Smooth muscle cell (in vitro differentiated cells): ENCODE results near the gene SYS1. TPM values are rescaled to one million over a fixed set of nuclear protein-coding genes. Genes with fewer than 3 reads are reported as not detected.

Source experiments
- DNase-seq: peaks from one replicate; lab custom pipeline; 2025; ENCODE audit not compliant: unreplicated experiment; lab: John Stamatoyannopoulos, UW
- H2AFZ ChIP-seq: fragments of 200-600 bp; sonication (generic); 2 replicates; pipeline ENCODE4 v1.6.0; 2016; ENCODE audit warnings: antibody characterized with exemption, low read depth, mild to moderate bottlenecking
- H3F3A ChIP-seq: fragments of 200-600 bp; sonication (generic); 2 replicates; pipeline ENCODE4 v1.6.0; 2017; ENCODE audit warnings: antibody characterized with exemption, low read depth
- H3K27ac ChIP-seq: fragments of 200-600 bp; sonication (generic); 2 replicates; pipeline ENCODE4 v1.5.1; 2016; ENCODE audit warnings: low read depth, mild to moderate bottlenecking
- H3K27me3 ChIP-seq: fragments of 200-600 bp; sonication (generic); 2 replicates; pipeline ENCODE4 v1.6.1; 2016; ENCODE audit warnings: low read depth, mild to moderate bottlenecking
- H3K36me3 ChIP-seq: fragments of 200-600 bp; sonication (generic); 2 replicates; pipeline ENCODE4 v1.5.1; 2016; ENCODE audit warnings: low read depth
- H3K4me1 ChIP-seq: fragments of 200-600 bp; sonication (generic); 2 replicates; pipeline ENCODE4 v1.5.1; 2016; ENCODE audit warnings: low read depth
- H3K4me2 ChIP-seq: fragments of 200-600 bp; sonication (generic); 2 replicates; pipeline ENCODE4 v1.6.0; 2016; ENCODE audit warnings: mild to moderate bottlenecking
- H3K4me3 ChIP-seq: fragments of 200-600 bp; sonication (generic); 2 replicates; pipeline ENCODE4 v1.5.1; 2016; ENCODE audit warnings: mild to moderate bottlenecking
- H3K79me2 ChIP-seq: fragments of 200-600 bp; sonication (generic); 2 replicates; pipeline ENCODE4 v1.6.0; 2016; ENCODE audit warnings: low read depth, mild to moderate bottlenecking
- H3K9ac ChIP-seq: fragments of 200-600 bp; sonication (generic); 2 replicates; pipeline ENCODE4 v1.6.0; 2016; ENCODE audit warnings: low read depth
- H3K9me3 ChIP-seq: fragments of 200-600 bp; sonication (generic); replicated peaks from 2 replicates; pipeline ENCODE4 v1.5.1; 2016; ENCODE audit warnings: low read depth
- H4K20me1 ChIP-seq: fragments of 200-600 bp; sonication (generic); 2 replicates; pipeline ENCODE4 v1.6.0; 2016; ENCODE audit warnings: low read depth
- CTCF ChIP-seq: fragments of 200-600 bp; sonication (generic); IDR thresholded peaks from 2 replicates; pipeline ENCODE4 v1.5.1; 2017; ENCODE audit warnings: borderline replicate concordance, mild to moderate bottlenecking, antibody characterized with exemption; ENCODE audit not compliant: insufficient read depth, poor library complexity, severe bottlenecking
- WGBS: methylation state at CpG from one replicate; pipeline ENCODE4 v1.1.7; 2016; ENCODE audit warnings: low lambda C conversion rate; 5-methylcytosine and 5-hydroxymethylcytosine counted together
- polyA plus RNA-seq: library from polyadenylated mRNA; unstranded; fragments of >200 nt; fragmentation: Nextera tagmentation; extraction: Ambion mirVana; gene quantifications from 2 replicates; pipeline ENCODE4 v1.2.1, GENCODE V29; 2016
- total RNA-seq: library from RNA; depleted of rRNA; stranded (reverse); fragments of >200 nt; gene quantifications from 2 replicates; pipeline ENCODE4 v1.2.3, GENCODE V29; 2014

SYS1 gene
- total and polyA plus RNA-seq, 2 experiments from 2014 or later: 14.5 to 17.0 TPM

- no peak for TF ChIP-seq CTCF
- Histone ChIP-seq H3K9ac (no peak overlapping the region), H3K4me2 (no peak overlapping the region), H3K79me2 (peaks cover 7% of the 10 kb centered on the region), H3K4me3 (no peak overlapping the region), H3K4me1 (peaks cover 26% of the 10 kb centered on the region), H4K20me1 (no peaks in the 10 kb centered on the region), H2AFZ (no peak overlapping the region), H3K27ac (no peak overlapping the region), H3K9me3 (no peaks in the 10 kb centered on the region), H3K27me3 (no peaks in the 10 kb centered on the region), H3K36me3 (no peaks in the 10 kb centered on the region), H3F3A (peaks cover 8% of the 10 kb centered on the region)
- DNase-seq: no peak
- WGBS: 94% methylated on average over 6 of the region's 6 CpGs
Measured at GRCh38 chr20:45361793-45362192, 1.2 kb upstream of the SYS1 start.

GRCh38 chr20:45363611-45364492, 896 bp downstream of the SYS1 start:
- Histone ChIP-seq H3K27me3 (no peaks in the 10 kb centered on the region), H3F3A (peaks cover 3% of the 10 kb centered on the region), H3K27ac (peak overlapping the region; percentile 94), H2AFZ (no peak overlapping the region), H3K4me1 (peaks cover 19% of the 10 kb centered on the region), H3K4me3 (peak overlapping the region; percentile 83), H3K36me3 (no peaks in the 10 kb centered on the region), H3K79me2 (peaks cover 7% of the 10 kb centered on the region), H3K9me3 (no peaks in the 10 kb centered on the region), H3K4me2 (peak overlapping the region; percentile 93), H3K9ac (peak overlapping the region; percentile 94), H4K20me1 (no peaks in the 10 kb centered on the region)
- WGBS: 32% methylated on average over 23 of the region's 23 CpGs
- no peak for TF ChIP-seq CTCF
- DNase-seq: no peak

- DNase-seq: no peak
- H3K4me3 ChIP-seq: no peak overlapping the region
- TF ChIP-seq CTCF: no peak
- no peaks in the 10 kb centered on the region for H3K27me3 ChIP-seq
- no peaks in the 10 kb centered on the region for H3F3A ChIP-seq
- H3K79me2 ChIP-seq: peaks cover 7% of the 10 kb centered on the region
- H2AFZ ChIP-seq: no peak overlapping the region
- no peaks in the 10 kb centered on the region for H3K36me3 ChIP-seq
- H4K20me1 ChIP-seq: no peaks in the 10 kb centered on the region
- H3K4me2 ChIP-seq: no peak overlapping the region
- WGBS: 92% methylated on average over 5 of the region's 5 CpGs
- H3K9ac ChIP-seq: no peak overlapping the region
- H3K9me3 ChIP-seq: no peaks in the 10 kb centered on the region
- no peak overlapping the region for H3K27ac ChIP-seq
- H3K4me1 ChIP-seq: peaks cover 5% of the 10 kb centered on the region
Measured at GRCh38 chr20:45365444-45365970, 2.6 kb downstream of the SYS1 start.
